ENCODE data around the gene MINAR2. TPM values are rescaled to one million over a fixed set of nuclear protein-coding genes. Genes with fewer than 3 reads are reported as not detected.

Gene MINAR2
- total and polyA plus RNA-seq, 9 of the 15 experiments (the other 6 are each of a cell fraction or from before 2014, with no cell fraction given), result not detected

DNA sequence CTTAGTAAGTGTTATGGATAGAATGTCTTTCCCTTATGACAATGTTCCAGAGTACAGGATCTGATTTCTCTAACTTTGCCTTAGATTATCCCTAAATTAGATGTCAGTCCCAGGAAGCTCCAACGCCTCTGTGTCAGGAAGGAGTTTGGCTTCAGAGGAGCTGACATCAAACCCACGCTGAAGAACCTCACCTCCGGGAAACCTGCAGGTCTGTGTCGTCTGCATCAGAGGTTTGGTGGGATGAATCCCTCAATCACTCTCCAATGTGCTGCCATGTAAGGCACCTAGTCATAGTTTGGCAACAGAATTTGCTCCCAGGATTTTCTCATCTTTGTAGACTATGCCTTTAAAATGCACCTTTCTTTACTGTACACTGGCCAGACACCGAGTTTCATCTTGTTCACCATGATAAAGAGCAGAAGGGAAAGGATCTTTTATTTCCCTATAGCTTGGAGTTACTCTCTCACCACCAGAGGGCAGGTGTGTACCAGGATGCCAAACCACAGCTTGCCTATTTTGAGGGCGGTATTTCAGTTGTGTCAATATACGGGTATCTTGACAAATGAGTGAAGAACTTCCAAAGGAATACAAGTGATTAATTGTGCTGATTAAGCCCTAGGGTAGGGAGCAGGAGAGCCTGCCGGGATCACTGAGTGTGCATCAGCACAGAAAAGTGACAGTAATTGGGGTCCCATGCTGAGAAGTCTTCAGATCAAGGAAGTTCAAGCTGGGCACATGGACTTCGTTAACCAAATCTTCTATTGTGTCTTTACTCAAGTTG is 23.4 kb downstream of the MINAR2 start (continued):
- peak; percentile 66 to 80 for TF ChIP-seq RAD21 (CRISPR knock-in tag; conservative IDR thresholded peaks at IDR 0.05 in 1 of 2, IDR thresholded peaks at IDR 0.05 in 1 of 2)
- no peak for TF ChIP-seq ZNF347 (CRISPR knock-in tag; IDR thresholded peaks at IDR 0.05; ENCODE audit: low read depth)
- TF ChIP-seq ZZZ3 (IDR thresholded peaks at IDR 0.05), result no peak
- peak; percentile 52 to 70 (median 62) for TF ChIP-seq CTCF (IDR thresholded peaks at IDR 0.05 in 2 of 3, conservative IDR thresholded peaks at IDR 0.05 in 1 of 3; ENCODE audit: insufficient read depth in 2 of 3, low read depth in 1 of 3, low read length in 3 of 3)
- TF ChIP-seq, protein P1, sequence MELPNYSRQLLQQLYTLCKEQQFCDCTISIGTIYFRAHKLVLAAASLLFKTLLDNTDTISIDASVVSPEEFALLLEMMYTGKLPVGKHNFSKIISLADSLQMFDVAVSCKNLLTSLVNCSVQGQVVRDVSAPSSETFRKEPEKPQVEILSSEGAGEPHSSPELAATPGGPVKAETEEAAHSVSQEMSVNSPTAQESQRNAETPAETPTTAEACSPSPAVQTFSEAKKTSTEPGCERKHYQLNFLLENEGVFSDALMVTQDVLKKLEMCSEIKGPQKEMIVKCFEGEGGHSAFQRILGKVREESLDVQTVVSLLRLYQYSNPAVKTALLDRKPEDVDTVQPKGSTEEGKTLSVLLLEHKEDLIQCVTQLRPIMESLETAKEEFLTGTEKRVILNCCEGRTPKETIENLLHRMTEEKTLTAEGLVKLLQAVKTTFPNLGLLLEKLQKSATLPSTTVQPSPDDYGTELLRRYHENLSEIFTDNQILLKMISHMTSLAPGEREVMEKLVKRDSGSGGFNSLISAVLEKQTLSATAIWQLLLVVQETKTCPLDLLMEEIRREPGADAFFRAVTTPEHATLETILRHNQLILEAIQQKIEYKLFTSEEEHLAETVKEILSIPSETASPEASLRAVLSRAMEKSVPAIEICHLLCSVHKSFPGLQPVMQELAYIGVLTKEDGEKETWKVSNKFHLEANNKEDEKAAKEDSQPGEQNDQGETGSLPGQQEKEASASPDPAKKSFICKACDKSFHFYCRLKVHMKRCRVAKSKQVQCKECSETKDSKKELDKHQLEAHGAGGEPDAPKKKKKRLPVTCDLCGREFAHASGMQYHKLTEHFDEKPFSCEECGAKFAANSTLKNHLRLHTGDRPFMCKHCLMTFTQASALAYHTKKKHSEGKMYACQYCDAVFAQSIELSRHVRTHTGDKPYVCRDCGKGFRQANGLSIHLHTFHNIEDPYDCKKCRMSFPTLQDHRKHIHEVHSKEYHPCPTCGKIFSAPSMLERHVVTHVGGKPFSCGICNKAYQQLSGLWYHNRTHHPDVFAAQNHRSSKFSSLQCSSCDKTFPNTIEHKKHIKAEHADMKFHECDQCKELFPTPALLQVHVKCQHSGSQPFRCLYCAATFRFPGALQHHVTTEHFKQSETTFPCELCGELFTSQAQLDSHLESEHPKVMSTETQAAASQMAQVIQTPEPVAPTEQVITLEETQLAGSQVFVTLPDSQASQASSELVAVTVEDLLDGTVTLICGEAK (IDR thresholded peaks at IDR 0.05), result no peak
- TF ChIP-seq, protein P1 (CRISPR knock-in tag; IDR thresholded peaks at IDR 0.05), result no peak
- TF ChIP-seq CBX2 (IDR thresholded peaks at IDR 0.05; ENCODE audit: insufficient read depth, low read length, poor library complexity, severe bottlenecking), result no peak
- no peak for TF ChIP-seq ZNF184 (CRISPR knock-in tag; IDR thresholded peaks at IDR 0.05)
- TF ChIP-seq ZNF707 (CRISPR knock-in tag; conservative IDR thresholded peaks at IDR 0.05), result no peak
- TF ChIP-seq SMC3 (conservative IDR thresholded peaks at IDR 0.05; ENCODE audit: insufficient read depth, low read depth, low read length), result 0 out of 2 replicates have a peak, but pooled peaks have one; percentile 34
- no peak for TF ChIP-seq NFIC (IDR thresholded peaks at IDR 0.05)
- TF ChIP-seq, protein P2, sequence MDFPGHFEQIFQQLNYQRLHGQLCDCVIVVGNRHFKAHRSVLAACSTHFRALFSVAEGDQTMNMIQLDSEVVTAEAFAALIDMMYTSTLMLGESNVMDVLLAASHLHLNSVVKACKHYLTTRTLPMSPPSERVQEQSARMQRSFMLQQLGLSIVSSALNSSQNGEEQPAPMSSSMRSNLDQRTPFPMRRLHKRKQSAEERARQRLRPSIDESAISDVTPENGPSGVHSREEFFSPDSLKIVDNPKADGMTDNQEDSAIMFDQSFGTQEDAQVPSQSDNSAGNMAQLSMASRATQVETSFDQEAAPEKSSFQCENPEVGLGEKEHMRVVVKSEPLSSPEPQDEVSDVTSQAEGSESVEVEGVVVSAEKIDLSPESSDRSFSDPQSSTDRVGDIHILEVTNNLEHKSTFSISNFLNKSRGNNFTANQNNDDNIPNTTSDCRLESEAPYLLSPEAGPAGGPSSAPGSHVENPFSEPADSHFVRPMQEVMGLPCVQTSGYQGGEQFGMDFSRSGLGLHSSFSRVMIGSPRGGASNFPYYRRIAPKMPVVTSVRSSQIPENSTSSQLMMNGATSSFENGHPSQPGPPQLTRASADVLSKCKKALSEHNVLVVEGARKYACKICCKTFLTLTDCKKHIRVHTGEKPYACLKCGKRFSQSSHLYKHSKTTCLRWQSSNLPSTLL (IDR thresholded peaks at IDR 0.05), result no peak
- no peak for TF ChIP-seq EGR1 (conservative IDR thresholded peaks at IDR 0.05)
- no peak for TF ChIP-seq ETV1 (tag; conservative IDR thresholded peaks at IDR 0.05; ENCODE audit: low read depth)
